ENCODE results near the gene RNF150. TPM values are rescaled to one million over a fixed set of nuclear protein-coding genes. Genes with fewer than 3 reads are reported as not detected.

Gene RNF150
- total and polyA plus RNA-seq, 2 experiments from 2014 or later: 4.2 to 9.2 TPM

DNA sequence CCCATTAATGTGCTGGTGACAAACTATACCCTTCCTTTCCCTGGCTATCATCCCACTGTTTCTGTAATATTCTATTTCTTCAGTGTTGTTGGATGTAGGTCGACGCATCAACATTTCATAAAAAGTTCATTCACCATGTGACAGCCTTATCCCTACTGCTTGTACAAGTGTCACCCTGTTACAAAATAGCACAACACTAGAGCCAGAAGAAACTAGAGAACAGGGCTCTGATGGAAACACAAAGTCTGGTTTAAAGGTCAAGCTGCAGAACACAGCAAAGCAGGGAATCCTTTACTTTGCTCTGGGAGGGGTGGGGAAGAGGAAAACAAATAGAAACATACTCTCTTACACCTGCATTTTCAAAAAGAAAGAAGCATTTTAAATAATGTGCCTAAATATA, 245.8 kb downstream of the RNF150 start:
- Histone ChIP-seq H3K4me1 (ENCODE audit: insufficient read depth) (peaks cover 5% of the 10 kb centered on the region), H3K27me3 (peaks cover 15% of the 10 kb centered on the region), H3K4me3 (no peak overlapping the region), H3K4me2 (no peak overlapping the region), H3K36me3 (replicated peaks; ENCODE audit: insufficient read depth, low read depth) (no peaks in the 10 kb centered on the region), H3K9me3 (ENCODE audit: low read depth) (peaks cover 4% of the 10 kb centered on the region), H4K20me1 (ENCODE audit: insufficient read depth, poor library complexity, severe bottlenecking) (no peaks in the 10 kb centered on the region), H3K27ac (no peak overlapping the region), H3K79me2 (no peaks in the 10 kb centered on the region), H3K9me2 (replicated peaks; ENCODE audit: insufficient read depth) (no peaks in the 10 kb centered on the region), H2AFZ (no peak overlapping the region)
- no peak for DNase-seq (ENCODE audit: low spot score)
- WGBS (ENCODE audit: low lambda C conversion rate, missing lambda C conversion rate): 84% methylated on average over 2 of the region's 2 CpGs
- TF ChIP-seq, protein P1, sequence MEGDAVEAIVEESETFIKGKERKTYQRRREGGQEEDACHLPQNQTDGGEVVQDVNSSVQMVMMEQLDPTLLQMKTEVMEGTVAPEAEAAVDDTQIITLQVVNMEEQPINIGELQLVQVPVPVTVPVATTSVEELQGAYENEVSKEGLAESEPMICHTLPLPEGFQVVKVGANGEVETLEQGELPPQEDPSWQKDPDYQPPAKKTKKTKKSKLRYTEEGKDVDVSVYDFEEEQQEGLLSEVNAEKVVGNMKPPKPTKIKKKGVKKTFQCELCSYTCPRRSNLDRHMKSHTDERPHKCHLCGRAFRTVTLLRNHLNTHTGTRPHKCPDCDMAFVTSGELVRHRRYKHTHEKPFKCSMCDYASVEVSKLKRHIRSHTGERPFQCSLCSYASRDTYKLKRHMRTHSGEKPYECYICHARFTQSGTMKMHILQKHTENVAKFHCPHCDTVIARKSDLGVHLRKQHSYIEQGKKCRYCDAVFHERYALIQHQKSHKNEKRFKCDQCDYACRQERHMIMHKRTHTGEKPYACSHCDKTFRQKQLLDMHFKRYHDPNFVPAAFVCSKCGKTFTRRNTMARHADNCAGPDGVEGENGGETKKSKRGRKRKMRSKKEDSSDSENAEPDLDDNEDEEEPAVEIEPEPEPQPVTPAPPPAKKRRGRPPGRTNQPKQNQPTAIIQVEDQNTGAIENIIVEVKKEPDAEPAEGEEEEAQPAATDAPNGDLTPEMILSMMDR (IDR thresholded peaks at IDR 0.05; ENCODE audit: poor library complexity): no peak
- no peak for TF ChIP-seq EZH2 (IDR thresholded peaks at IDR 0.05; ENCODE audit: borderline replicate concordance)
- TF ChIP-seq EZH2phosphoT487 (IDR thresholded peaks at IDR 0.05; ENCODE audit: low read depth, severe bottlenecking, unreplicated experiment): no peak

DNA sequence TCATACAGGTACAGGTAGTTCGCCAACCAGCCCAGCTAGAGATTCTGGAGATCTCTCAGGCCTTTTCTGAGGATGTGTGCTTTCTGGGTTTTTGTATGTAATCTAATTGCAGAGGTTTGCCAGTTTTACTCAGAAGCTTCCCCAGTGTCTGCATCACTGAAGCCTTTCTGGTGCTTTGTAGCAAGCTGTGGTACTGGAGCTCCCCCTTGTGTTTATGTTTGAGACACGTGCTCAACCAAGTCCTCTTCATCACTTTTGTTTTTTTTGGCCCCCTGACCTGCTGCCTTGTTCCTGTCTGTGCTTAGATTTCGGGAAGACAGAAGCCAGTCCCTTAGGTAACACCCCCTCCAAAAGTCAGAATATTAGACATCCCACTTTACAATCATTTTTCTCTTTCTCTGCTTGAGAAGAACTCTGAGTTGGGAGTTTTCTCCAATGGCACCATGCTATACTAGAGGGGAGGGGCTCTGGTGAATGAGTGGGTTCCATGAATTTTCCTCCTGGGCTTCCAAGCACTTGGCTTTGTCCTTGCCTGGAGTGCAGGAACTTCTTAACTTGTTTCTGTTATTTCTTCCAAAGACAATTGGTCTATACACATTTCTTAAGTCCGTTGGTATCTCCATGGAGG, 248.7 kb downstream of the RNF150 start:
- Histone ChIP-seq H3K27ac (no peak overlapping the region), H3K4me3 (no peak overlapping the region), H3K79me2 (no peaks in the 10 kb centered on the region), H4K20me1 (ENCODE audit: insufficient read depth, poor library complexity, severe bottlenecking) (no peaks in the 10 kb centered on the region), H3K4me1 (ENCODE audit: insufficient read depth) (peaks cover 5% of the 10 kb centered on the region), H3K9me2 (replicated peaks; ENCODE audit: insufficient read depth) (no peaks in the 10 kb centered on the region), H3K36me3 (replicated peaks; ENCODE audit: insufficient read depth, low read depth) (no peaks in the 10 kb centered on the region), H3K9me3 (ENCODE audit: low read depth) (peaks cover 9% of the 10 kb centered on the region), H3K27me3 (peaks cover 6% of the 10 kb centered on the region), H3K4me2 (no peak overlapping the region), H2AFZ (no peak overlapping the region)
- peak; percentile 79 for DNase-seq (ENCODE audit: low spot score)
- TF ChIP-seq, protein P1 (IDR thresholded peaks at IDR 0.05; ENCODE audit: poor library complexity): peak; percentile 59
- no peak for TF ChIP-seq EZH2 (IDR thresholded peaks at IDR 0.05; ENCODE audit: borderline replicate concordance)
- WGBS (ENCODE audit: low lambda C conversion rate, missing lambda C conversion rate): 47% methylated on average over 4 of the region's 4 CpGs

DNA sequence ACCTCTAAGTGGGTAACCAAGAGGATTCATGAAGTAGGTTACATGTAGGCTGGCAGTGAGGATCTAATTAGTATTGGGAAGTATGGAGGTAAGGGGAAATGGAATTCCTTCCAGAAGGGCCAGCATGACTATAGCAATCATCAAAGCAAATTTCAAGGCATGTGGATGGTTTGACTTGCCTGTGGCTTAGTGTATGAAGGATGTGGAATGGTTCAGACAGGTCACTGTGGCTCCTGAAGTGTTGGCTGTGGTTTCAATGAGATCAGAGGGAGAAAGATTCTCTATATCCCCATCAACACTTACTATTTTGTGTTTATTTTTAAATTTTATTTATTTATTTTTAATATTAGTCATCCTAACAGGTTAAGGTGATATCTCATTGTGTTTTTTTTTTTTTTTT, 255.5 kb downstream of the RNF150 start:
- Histone ChIP-seq H3K79me2 (no peaks in the 10 kb centered on the region), H2AFZ (no peak overlapping the region), H3K36me3 (replicated peaks; ENCODE audit: insufficient read depth, low read depth) (no peaks in the 10 kb centered on the region), H3K9me3 (ENCODE audit: low read depth) (peaks cover 5% of the 10 kb centered on the region), H3K4me1 (ENCODE audit: insufficient read depth) (no peaks in the 10 kb centered on the region), H3K27me3 (no peaks in the 10 kb centered on the region), H3K9me2 (replicated peaks; ENCODE audit: insufficient read depth) (no peaks in the 10 kb centered on the region), H3K4me2 (no peak overlapping the region), H4K20me1 (ENCODE audit: insufficient read depth, poor library complexity, severe bottlenecking) (no peaks in the 10 kb centered on the region), H3K27ac (no peak overlapping the region), H3K4me3 (no peak overlapping the region)
- DNase-seq (ENCODE audit: low spot score): no peak
- TF ChIP-seq EZH2phosphoT487 (IDR thresholded peaks at IDR 0.05; ENCODE audit: low read depth, severe bottlenecking, unreplicated experiment): no peak
- TF ChIP-seq, protein P1 (IDR thresholded peaks at IDR 0.05; ENCODE audit: poor library complexity): no peak
- TF ChIP-seq EZH2 (IDR thresholded peaks at IDR 0.05; ENCODE audit: borderline replicate concordance): no peak
